Keratinocyte (primary cell): ENCODE measurements around the gene TRPV2. TPM values are rescaled to one million over a fixed set of nuclear protein-coding genes. Genes with fewer than 3 reads are reported as not detected.

Experiments used
- DNase-seq: peaks from one replicate; pipeline ENCODE4 v3.0.0-alpha.2; 2011; ENCODE audit warnings: low read depth, missing footprints, low spot score
- FAIRE-seq: peaks from 2 replicates; lab custom pipeline; 2011; peaks lifted over from hg19 to GRCh38; lab: Jason Lieb, UNC
- H2AFZ ChIP-seq: 2 replicates; pipeline ENCODE4 v1.6.0; 2012; ENCODE audit warnings: low read length, control low read depth, inconsistent platforms; ENCODE audit not compliant: control insufficient read depth
- H3K27ac ChIP-seq: 2 replicates; pipeline ENCODE4 v1.5.1; 2011; ENCODE audit warnings: low read length; ENCODE audit not compliant: control insufficient read depth, insufficient read depth
- H3K27me3 ChIP-seq: 3 replicates; pipeline ENCODE4 v1.6.0; 2011; ENCODE audit warnings: low read length; ENCODE audit not compliant: control insufficient read depth, insufficient read depth; ENCODE audit errors: extremely low read depth
- H3K36me3 ChIP-seq, 2 experiments: 2 replicates in 1 of 2; 3 replicates in 1 of 2; pipeline ENCODE4 v1.5.1; 2011; ENCODE audit warnings: low read length in 2 of 2, mild to moderate bottlenecking in 1 of 2; ENCODE audit not compliant: control insufficient read depth in 2 of 2, insufficient read depth in 2 of 2; ENCODE audit errors: extremely low read depth in 1 of 2
- H3K4me1 ChIP-seq: 3 replicates; pipeline ENCODE4 v1.5.1; 2011; ENCODE audit warnings: low read length; ENCODE audit not compliant: control insufficient read depth, insufficient read depth; ENCODE audit errors: extremely low read depth
- H3K4me2 ChIP-seq: 3 replicates; pipeline ENCODE4 v1.6.0; 2011; ENCODE audit warnings: low read depth, low read length; ENCODE audit not compliant: control insufficient read depth, insufficient read depth; ENCODE audit errors: extremely low read depth
- H3K4me3 ChIP-seq, 3 experiments: fragments of 200-600 bp in 1 of 3; sonication (generic) in 1 of 3; 2 replicates in 2 of 3; 3 replicates in 1 of 3; pipeline ENCODE4 v1.5.1; 2011 to 2016; ENCODE audit warnings: low read length in 3 of 3, mild to moderate bottlenecking in 3 of 3, control low read depth in 2 of 3, inconsistent platforms in 1 of 3, low read depth in 1 of 3, mixed read lengths in 1 of 3, mixed run types in 1 of 3, moderate library complexity in 1 of 3; ENCODE audit not compliant: control insufficient read depth in 2 of 3, insufficient read depth in 2 of 3; ENCODE audit errors: extremely low read depth in 1 of 3
- H3K79me2 ChIP-seq: 2 replicates; pipeline ENCODE4 v1.6.0; 2012; ENCODE audit warnings: low read length; ENCODE audit not compliant: control insufficient read depth, insufficient read depth
- H3K9ac ChIP-seq: 3 replicates; pipeline ENCODE4 v1.6.0; 2011; ENCODE audit warnings: low read length; ENCODE audit not compliant: control insufficient read depth, insufficient read depth; ENCODE audit errors: extremely low read depth
- H3K9me1 ChIP-seq: 3 replicates; pipeline ENCODE4 v1.6.0; 2011; ENCODE audit warnings: low read length; ENCODE audit not compliant: control insufficient read depth, insufficient read depth; ENCODE audit errors: extremely low read depth
- H3K9me3 ChIP-seq: 2 replicates; pipeline ENCODE4 v1.5.1; 2012; ENCODE audit warnings: low read depth, low read length; ENCODE audit not compliant: control insufficient read depth
- H4K20me1 ChIP-seq: 3 replicates; pipeline ENCODE4 v1.6.0; 2011; ENCODE audit warnings: low read length; ENCODE audit not compliant: control insufficient read depth, insufficient read depth; ENCODE audit errors: extremely low read depth
- CTCF ChIP-seq, 3 experiments: IDR thresholded peaks in 1 of 3; conservative IDR thresholded peaks in 1 of 3; optimal IDR thresholded peaks in 1 of 3; 2 replicates in 2 of 3; 3 replicates in 1 of 3; pipeline versions ENCODE3 to v1.5.1; 2011; ENCODE audit warnings: low read length in 3 of 3, mild to moderate bottlenecking in 3 of 3, moderate library complexity in 2 of 3, control low read depth in 1 of 3, inconsistent platforms in 1 of 3; ENCODE audit not compliant: insufficient read depth in 2 of 3; ENCODE audit errors: extremely low read depth in 1 of 3
- EZH2 ChIP-seq: IDR thresholded peaks from one replicate; pipeline ENCODE4 v1.6.1; 2012; ENCODE audit warnings: inconsistent platforms, mild to moderate bottlenecking, low read length, moderate library complexity
- dilution Hi-C: fragments of 300-500 bp; cut with MboI; formaldehyde crosslinking; loops from one replicate; pipeline ENCODE4 v1.7.0; 2020; ENCODE audit warnings: low sequenced_read_pairs; ENCODE audit not compliant: extremely low pct_ligation_motif_present
- polyA plus RNA-seq, 5 experiments: library from polyadenylated mRNA; depleted of rRNA in 3 of 5; stranded (reverse) in 3 of 5; stranded (forward) in 1 of 5; unstranded in 1 of 5; fragments of >200 nt; gene quantifications; 1 replicate in 1 of 5; 2 replicates in 3 of 5; 3 replicates in 1 of 5; pipeline versions ENCODE4 v1.2.1 to v1.2.3, GENCODE V29; 2011 to 2012; ENCODE audit warnings: missing spikeins in 2 of 5, low read depth in 1 of 5, low replicate concordance in 1 of 5
- small RNA-seq, 3 experiments: library from RNA; depleted of rRNA; stranded (forward); fragments of <200 nt; gene quantifications; one replicate each; pipeline ENCODE3, GENCODE V24; 2012; ENCODE audit warnings: low read depth in 3 of 3, low replicate concordance in 1 of 3; ENCODE audit not compliant: insufficient read length in 3 of 3

TRPV2 gene
- polyA plus RNA-seq, 1 donor (not counting 4 experiments of a cell fraction or from before 2014, with no cell fraction given): 0.09 TPM

- FAIRE-seq: no peak
- dilution Hi-C loops: no loop called here
Measured at GRCh38 chr17:16483021-16483645, 67.8 kb downstream of the TRPV2 start.

GRCh38 chr17:16484445-16485175 is 69.2 kb downstream of the TRPV2 start:
- Histone ChIP-seq H2AFZ (no peak overlapping the region), H3K4me3 (no peak overlapping the region), H3K36me3 (no peaks in the 10 kb centered on the region), H3K79me2 (no peaks in the 10 kb centered on the region), H3K9ac (no peak overlapping the region), H3K9me3 (no peaks in the 10 kb centered on the region), H3K27me3 (peaks cover 37% of the 10 kb centered on the region), H3K4me2 (no peak overlapping the region), H3K9me1 (no peaks in the 10 kb centered on the region), H3K27ac (no peak overlapping the region), H4K20me1 (no peaks in the 10 kb centered on the region), H3K4me1 (peaks cover 12% of the 10 kb centered on the region)
- no peak for TF ChIP-seq EZH2
- no peak for TF ChIP-seq CTCF (optimal IDR thresholded peaks at IDR 0.05 in 1 of 3, IDR thresholded peaks at IDR 0.05 in 1 of 3, conservative IDR thresholded peaks at IDR 0.05 in 1 of 3; ENCODE audit: extremely low read depth in 1 of 3, insufficient read depth in 2 of 3, low read length in 3 of 3)
- DNase-seq (no peak), FAIRE-seq (no peak)
- dilution Hi-C loops: no loop called here

More at GRCh38 chr17:16483021-16483645, 67.8 kb downstream of the TRPV2 start:
- DNase-seq: no peak
- H3K9me3 ChIP-seq: no peaks in the 10 kb centered on the region
- H3K79me2 ChIP-seq: no peaks in the 10 kb centered on the region
- no peak overlapping the region for H3K4me3 ChIP-seq
- peaks cover 12% of the 10 kb centered on the region for H3K4me1 ChIP-seq
- H3K27me3 ChIP-seq: peaks cover 30% of the 10 kb centered on the region
- H2AFZ ChIP-seq: no peak overlapping the region
- TF ChIP-seq CTCF (optimal IDR thresholded peaks at IDR 0.05 in 1 of 3, IDR thresholded peaks at IDR 0.05 in 1 of 3, conservative IDR thresholded peaks at IDR 0.05 in 1 of 3; ENCODE audit: extremely low read depth in 1 of 3, insufficient read depth in 2 of 3, low read length in 3 of 3): no peak
- TF ChIP-seq EZH2: no peak
- H3K9ac ChIP-seq: no peak overlapping the region
- no peak overlapping the region for H3K27ac ChIP-seq
- no peaks in the 10 kb centered on the region for H4K20me1 ChIP-seq
- H3K36me3 ChIP-seq: no peaks in the 10 kb centered on the region
- H3K4me2 ChIP-seq: no peak overlapping the region
- H3K9me1 ChIP-seq: no peaks in the 10 kb centered on the region

Small RNA genes within 50 kb of the gene (small RNA-seq; reads per million reads assigned to genes)
- gene SNORD49A (0 reads per million in 3 experiments), gene SNORD65 (0 reads per million in 3 experiments)

Other genes starting within 250 kb of the TRPV2 start
- gene NCOR1, start 200.0 kb upstream of the TRPV2 start, polyA plus RNA-seq: 58.2 to 80.9 TPM (median 59.8 TPM) in 3 replicates
- gene PIGL, start 198.4 kb upstream of the TRPV2 start, polyA plus RNA-seq: 17.0 to 30.4 TPM (median 21.5 TPM) in 3 replicates
- 0.58 to 1.7 TPM (median 1.5 TPM) in 3 replicates for gene CENPV, start 62.1 kb upstream of the TRPV2 start, polyA plus RNA-seq
- gene UBB, start 34.5 kb upstream of the TRPV2 start, polyA plus RNA-seq: 533 to 846 TPM (median 762 TPM) in 3 replicates
- not detected in 3 replicates for gene LRRC75A, start 76.6 kb downstream of the TRPV2 start, polyA plus RNA-seq
- 6.0 to 7.3 TPM (median 7.0 TPM) in 3 replicates for gene ZNF287, start 153.6 kb downstream of the TRPV2 start, polyA plus RNA-seq
- gene ZNF624, start 238.3 kb downstream of the TRPV2 start, polyA plus RNA-seq: 1.3 to 2.1 TPM (median 2.0 TPM) in 3 replicates